Islet of Langerhans (tissue), 1 donor: ENCODE data around the gene DNAH11.
"Not testable (repeated sequence)": the region's sequence is repeated elsewhere in the genome, so short reads cannot be mapped to it uniquely, and the experiment has no call there.

Experiments used
- FAIRE-seq: peaks from one replicate; lab custom pipeline; 2011; peaks lifted over from hg19 to GRCh38; lab: Jason Lieb, UNC

Gene DNAH11

DNA sequence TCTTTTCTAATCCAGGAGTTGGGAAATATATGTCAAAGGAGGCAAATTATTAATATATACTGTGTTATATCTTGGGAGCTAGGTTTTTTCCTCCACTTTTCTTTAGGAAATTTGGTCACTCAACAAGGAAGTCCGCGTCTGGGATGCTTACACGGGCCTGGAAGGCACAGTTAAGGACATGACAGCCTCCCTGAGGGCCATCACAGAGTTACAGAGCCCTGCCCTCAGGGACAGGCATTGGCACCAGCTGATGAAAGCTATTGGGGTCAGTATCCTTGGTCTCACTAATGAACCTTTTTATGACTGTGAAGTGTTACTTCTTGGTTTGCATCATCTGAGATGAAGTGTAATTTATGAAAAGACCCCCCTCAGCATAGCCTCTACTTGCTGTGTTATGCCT lies 74.7 kb downstream of the DNAH11 start:
- no peak for FAIRE-seq

DNA sequence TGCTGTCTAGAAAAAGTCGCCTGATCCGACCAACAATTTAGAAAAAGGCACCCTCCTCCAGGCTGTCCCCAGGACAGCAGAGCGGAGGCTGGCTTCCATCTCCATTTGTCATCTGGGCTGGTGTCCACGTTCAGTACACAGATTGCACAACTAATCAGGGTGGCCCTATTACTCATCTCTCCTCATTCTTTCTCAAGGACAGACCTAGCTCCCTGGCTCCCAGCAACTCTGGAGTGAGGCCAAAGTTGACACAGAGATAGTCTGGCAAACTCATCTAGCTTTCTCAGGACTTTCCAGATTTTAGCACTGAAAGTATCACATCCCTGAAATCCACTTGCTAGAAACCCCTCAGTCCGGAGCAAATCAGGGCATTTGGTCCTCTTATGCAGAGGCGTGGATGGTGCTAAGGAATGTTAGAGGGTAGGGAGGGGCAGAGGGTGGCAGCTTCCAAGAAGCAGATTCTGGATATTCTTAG lies 75.1 kb downstream of the DNAH11 start:
- no peak for FAIRE-seq

DNA sequence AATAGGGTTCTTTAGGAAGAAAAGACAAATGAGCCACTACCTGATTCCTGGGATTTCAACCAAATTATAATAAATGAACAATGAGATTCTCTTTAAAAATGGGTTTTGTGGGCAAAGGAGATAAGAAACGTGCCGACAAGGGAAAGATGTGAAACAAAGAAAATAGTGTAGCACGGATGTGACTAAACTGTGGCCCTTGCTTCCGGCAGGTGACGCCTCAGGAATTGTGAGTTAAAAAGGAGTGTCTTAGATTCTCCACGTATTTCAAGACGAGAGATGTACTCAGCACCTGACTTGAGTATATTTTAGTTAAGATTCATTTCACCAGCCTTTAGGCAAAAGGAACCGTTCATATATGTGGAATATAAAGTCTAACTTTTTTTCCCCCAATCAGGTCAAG lies 75.9 kb downstream of the DNAH11 start:
- no peak for FAIRE-seq

DNA sequence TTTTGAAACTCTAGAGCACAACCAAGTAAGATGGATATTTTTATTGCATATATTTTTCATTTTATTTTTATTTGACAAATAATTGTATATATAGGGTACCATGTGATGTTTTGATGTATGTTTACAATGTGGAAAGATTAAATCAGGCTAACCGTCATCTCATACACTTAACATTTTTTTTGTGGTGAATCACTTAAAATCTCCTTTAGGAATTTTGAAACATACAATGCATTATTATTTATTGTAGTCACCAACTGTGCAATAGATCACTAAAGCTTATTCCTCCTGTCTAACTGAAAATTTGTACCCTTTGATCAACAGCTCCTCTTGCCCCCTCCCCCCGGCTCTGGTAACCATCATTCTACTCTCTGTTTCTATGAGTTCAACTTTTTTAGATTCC lies 77.2 kb downstream of the DNAH11 start:
- no peak for FAIRE-seq

DNA sequence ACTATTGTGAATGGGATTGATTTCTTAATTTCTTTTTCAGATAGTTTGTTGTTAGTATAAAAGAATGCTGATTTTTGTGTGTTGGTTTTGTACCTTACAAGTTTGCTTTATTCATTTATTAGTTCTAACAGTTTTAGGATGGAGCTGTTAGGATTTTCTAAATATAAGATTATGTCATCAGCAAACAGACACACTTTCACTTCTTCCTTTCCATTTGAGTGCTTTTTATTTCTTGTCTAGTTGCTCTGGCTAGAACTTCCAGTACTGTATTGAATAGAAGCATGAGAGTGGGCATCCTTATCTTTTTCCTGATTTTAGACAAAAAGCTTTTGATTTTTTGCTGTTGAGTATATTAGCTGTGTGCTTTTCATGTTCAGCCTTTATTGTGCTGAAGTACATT lies 81.5 kb downstream of the DNAH11 start:
- no peak for FAIRE-seq

DNA sequence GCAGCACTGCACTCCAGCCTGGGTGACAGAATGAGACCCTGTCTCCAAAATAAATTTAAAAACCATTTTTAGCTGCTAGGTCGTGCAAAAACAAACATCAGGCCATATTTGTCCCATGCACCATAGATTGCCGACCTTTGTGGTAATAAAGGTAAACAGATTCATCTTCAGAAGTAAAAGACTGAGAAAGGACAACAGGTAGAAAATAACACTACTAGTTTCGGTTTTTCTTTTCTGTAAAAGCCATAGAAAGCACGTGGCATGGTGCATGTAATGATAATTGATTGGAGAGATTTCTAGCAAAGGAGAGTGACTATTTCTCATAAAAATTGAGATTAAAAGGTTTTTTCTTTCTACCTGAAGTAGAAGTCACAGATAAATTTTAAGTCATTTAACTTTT lies 93.9 kb downstream of the DNAH11 start:
- FAIRE-seq = no peak

DNA sequence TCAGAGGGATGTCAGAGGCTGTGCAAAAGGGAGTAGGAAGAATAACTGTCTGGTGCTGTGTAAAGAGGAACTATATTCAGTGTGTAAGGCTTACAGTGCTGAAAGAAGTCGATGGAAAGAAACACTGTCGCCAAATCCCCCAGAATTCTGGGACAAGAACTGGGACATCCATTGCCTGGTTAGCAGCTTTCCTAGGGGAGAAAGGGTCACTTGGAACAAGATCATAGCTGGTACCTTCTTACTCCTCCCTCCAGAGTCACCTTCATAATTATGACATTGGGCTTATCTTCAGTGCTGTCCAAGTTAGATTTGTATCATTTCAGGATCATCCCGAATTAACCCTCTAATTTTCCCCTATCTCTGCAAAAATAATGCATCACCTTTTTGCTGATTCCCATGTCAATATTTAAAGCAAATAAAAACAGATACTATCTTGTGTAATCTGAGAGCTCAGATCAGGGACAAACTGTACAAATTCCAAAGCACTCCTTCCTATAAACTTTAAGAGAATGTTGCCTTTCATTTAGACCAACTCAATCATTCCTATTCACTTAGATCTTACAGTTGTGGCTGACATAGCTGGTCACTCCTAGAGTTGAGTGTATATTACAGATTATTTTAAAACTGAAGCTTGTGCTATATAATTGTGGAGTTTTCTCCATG lies 96.5 kb downstream of the DNAH11 start:
- no peak for FAIRE-seq

DNA sequence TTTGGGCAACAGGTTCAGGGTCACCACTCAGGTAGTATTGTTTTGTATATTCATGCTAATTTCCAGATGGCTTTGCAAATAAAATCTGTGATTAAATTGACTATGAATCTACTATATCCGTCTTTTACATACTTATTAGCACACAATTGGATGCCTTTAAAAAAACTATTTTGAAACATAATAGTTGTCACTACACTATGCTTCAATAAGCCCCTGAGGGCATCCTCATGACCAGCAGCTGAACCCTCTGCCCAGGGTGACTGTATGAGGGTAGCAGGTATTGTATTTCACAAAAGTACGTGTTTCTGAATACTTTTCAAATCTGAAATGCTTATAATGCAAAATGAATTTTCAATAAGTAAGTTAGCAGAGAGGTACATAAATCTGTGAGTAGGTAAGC lies 97.3 kb downstream of the DNAH11 start:
- FAIRE-seq = no peak

DNA sequence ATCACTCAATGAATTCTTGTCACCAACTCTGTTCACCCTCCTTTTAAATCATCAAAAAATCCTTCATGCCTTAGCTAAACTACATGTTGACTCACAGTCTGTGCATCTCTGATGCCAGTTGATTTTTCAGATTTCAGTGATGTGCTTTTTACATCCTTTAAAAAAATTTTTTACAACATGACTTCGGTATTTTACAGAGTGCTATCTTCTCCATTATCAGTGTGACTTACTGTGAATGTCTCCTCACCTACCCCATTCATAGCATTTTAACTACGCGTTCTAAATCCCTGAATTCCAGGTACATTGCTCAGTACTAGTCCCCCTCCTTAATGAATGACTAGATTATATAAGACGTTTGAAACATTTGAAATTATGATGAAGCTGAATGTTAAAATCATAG lies 98.7 kb downstream of the DNAH11 start:
- no peak for FAIRE-seq

DNA sequence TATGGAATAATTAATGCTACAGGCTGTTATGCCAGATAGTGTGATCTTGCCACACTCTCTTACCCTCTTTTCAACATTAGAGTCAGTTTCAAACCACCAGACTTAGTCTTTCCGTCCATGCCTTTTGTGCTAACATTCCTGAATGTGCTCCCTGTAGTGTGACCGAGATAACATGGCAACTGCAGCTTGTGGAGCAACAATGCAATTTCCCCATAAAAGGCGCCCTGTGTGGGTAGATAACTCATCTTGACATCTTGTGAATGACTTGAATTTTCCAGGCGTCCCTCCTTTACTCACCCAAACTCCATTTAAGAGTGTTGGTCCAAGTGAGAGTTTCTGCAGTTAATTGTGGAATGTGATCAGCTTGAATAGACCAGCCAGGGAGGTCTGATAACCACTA lies 99.6 kb downstream of the DNAH11 start:
- FAIRE-seq = no peak

DNA sequence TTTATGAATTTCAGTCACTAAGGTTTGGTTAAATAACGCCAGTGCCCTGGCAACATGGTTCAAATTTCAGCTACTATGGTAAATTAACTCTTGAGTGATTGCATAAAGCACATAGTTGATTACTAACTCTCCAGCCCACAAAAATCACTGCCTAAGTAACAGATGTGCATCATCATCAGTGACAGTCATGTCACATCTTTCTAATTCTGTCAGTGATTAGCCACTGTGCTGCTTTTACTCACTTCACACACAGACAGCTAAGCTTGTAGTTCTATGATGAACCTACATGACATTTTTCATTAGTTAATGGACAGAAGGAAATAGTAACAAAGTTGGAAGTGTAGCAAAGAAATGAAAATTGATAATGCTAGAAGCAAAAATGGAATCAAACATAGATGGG lies 108.9 kb downstream of the DNAH11 start:
- no peak for FAIRE-seq

DNA sequence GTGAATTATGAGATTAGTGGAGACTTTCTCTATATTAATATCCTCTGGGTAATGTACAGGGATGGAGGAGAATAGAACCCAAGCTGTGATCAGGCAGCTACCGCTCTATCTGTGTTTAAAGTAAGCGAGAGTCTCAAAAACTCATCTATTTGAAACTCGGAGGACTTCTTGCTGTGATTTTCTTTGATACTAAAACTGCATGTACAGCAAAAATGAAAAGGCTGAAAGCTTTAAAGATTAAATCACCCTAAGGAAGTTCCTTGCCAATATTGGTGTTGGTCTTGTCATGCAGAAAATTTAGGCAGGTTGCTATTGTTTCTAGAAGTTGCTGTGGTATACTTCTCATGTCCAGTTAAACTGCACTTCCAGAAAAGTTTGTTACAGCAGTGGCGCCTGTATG lies 110.8 kb downstream of the DNAH11 start:
- no peak for FAIRE-seq

DNA sequence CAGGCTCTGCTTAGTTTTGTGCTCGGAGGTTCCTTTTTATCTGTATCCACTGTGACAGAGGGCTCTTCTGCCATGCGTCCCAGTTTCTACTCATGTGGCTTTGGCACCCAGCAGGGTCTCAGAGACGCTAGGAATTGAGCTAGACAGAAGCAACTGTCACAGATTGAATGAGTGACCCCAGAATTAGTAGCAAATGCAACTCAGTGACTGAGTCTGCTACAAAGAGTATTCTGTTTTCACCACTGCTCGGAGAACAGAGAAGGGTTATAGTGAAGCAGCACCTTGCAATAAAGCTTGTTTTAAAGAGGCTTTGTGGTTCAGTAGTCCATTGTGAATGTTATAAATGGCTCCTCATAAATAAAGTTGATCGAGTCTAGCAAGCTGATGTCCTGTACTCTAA lies 113.2 kb downstream of the DNAH11 start:
- no peak for FAIRE-seq

DNA sequence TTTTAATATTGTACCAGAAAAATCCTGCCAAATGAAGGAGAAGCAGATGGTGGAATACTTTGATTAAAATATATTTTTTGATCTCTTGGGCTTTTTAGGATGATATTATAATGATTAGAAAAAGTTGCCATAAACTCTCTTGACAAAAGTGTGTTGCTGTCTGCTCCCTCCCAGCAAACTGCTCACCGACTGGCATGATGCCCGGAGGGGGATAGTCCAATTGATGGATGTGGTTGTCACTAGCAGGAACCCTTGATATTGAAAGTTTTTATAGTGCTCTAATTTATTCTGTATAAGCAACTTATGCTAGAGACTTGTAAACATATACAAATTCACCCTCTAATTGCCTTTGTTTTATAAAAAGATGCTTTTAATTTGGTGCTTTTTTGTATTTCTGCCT lies 114.0 kb downstream of the DNAH11 start:
- FAIRE-seq = no peak

DNA sequence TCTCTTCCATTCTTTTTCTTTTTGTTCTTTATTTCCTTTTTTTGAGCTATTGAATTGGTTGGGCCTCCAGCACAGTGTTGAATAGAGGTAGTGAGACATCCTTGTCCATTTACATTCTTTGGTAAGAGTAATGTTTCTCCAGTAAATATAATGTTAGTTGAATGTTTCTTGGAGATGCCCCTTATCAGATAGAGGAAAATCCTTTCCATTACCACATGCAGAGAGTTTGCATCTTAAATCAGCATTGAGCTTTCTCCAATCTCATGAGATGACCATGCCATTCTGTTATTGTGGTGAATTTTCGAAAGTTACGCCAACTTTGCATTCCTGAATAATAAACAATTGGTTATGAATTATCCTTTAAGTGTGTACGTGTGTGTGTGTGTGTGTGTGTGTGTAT lies 127.7 kb downstream of the DNAH11 start:
- FAIRE-seq = no peak

DNA sequence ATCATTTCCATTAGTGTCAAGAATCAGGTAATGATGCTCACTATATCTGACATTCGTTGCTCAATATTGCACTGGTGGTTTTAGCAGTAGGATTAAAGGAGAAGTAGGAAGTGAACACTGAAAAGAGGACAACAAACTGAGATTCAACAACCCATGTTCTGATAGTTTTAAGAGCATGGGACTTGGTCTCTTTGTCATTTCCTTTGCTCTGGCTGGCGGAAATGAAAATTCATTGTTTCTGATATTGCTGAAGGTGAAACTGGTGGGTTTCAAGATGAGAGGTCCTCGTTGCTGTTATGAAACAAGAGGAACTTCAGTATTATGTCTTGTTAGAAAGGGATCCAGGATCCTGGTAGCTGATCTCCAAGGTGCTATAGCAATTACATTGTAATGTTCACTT lies 129.0 kb downstream of the DNAH11 start:
- no peak for FAIRE-seq

DNA sequence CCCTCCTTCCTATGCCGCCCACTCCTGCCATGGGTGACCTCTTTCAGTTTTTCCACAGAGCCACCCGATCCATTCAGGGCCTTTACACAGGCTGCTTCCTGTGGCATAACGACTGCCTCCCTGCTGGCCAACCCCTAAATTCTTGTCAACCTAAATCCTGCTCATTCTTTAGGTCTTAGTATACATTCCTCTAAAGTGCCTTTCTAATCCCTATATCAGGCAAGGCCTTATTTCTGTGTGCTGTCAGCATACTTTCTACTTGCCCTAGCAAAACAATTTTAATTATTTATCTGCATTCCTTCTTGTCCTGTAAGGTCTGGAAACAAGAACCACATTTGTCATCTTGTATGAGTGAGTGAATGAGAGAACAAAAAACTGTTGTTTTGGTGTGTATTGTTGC lies 132.4 kb downstream of the DNAH11 start:
- no peak for FAIRE-seq

DNA sequence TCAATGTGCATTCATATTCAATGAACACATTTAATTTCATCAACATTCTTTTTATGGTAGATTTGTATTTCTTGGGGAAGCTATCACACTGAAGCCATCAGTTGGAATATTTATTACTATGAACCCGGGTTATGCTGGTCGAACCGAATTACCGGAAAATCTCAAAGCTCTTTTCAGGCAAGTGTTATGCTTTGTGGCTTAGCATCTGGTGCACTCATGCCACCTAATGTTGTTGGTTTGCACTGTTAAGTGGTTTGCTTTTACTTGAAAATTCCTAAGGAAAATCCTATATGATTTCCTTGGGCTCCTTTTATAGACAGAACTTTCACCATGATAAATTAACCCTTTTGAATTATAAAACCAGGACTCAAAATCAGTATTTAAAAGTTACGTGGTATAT lies 147.9 kb downstream of the DNAH11 start:
- no peak for FAIRE-seq

DNA sequence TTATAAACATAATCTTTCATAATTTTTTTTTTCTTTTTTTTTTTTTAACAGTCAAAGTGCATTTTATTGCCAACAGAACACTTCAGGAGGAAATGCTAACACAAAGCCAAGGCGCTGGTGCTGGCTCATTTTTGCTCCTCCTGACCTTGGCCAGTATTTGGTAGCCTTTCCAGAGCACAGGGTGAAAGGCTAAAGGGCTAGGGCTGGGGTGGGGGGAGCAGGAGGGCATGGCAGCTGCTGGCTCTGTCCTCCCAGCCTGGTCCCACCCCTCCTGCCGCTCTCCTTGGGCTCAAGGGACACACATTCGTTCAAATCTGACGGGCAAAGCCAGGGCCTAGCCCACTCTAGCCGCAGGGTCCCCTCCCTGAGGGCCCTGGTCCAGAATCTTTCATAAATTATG lies 148.3 kb downstream of the DNAH11 start:
- FAIRE-seq = not testable (repeated sequence)

DNA sequence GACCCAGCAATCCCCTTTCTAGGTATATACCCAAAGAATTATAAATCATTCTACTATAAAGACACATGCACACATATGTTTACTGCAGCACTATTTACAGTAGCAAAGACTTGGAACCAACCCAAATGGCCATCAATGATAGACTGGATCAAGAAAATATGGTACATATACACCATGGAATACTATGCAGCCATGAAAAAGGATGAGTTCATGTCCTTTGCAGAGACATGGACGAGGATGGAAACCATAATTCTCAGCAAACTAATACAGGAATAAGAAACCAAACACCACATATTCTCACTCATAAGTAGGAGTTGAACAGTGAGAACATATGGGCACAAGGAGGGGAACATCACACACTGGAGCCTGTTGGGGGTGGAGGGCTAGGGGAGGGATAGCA lies 157.7 kb downstream of the DNAH11 start:
- not testable (repeated sequence) for FAIRE-seq

DNA sequence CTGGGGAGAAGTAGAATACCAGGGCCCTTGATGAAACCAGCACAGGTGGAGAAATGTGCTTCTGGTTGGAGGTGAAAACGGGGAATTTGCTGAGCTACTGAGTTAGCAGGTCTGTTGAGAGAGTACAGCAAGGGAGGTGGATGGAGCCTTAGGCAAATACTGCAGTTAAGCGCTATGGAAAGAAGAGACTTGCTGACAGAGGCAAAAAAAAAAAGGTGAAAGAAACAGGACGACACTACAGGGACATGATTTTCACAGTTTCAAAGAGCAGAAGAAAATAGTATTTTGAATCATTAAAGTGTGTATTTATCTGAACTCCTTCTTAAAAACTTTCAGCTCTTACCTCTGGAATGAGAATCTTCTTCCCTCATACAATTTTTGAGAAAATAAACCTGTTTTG lies 159.5 kb downstream of the DNAH11 start:
- FAIRE-seq = no peak

DNA sequence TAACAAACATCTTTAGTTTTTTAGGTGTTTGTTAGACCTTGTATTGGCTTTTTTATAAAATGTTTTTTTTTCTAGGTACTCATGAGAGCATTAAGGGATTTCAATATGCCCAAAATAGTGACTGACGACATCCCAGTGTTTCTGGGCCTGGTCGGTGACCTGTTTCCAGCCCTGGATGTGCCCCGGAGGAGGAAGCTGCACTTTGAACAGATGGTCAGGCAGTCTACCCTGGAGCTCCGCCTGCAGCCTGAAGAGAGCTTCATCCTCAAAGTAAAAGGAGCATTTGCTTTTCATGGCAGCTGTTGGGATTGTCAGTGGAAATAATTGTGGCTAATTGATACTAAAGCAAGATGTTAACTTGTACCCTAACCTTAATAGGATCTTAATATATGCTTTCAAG lies 161.5 kb downstream of the DNAH11 start:
- FAIRE-seq = no peak

DNA sequence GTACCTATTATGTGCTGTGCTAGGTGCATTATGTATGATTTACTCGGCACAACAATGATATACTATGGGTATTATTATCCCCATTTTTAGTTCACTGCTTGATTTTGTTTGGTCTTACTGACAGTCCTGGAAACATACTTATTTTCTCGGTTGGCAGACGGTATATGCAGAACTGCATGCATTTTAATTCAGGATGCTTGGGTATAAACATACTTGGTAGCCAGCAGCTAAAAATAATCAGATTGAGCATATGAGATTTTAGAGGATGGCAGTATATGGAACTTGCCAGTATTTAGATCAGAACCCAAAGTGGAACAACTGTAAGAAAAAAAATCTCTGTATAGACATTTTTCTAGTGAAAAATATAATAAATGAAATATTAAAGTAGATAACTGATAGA lies 163.3 kb downstream of the DNAH11 start:
- FAIRE-seq = no peak

DNA sequence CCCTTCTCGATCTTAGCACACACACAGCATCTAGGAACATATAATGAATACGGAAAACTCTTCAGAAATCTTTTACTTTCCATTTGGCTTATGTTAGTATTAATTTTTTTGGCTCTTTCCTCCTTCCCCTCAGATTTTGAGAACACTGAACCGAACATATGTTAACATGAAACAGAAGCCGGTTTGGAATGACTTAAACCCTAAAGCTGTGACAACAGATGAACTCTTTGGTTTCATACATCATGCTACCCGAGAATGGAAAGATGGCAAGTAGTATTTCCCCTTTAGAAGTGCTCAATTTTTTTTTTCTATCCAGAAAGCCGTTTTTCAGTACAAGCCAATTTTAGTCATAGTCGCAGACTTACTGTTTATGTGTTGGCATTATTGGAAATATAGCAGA lies 164.7 kb downstream of the DNAH11 start:
- FAIRE-seq = no peak

DNA sequence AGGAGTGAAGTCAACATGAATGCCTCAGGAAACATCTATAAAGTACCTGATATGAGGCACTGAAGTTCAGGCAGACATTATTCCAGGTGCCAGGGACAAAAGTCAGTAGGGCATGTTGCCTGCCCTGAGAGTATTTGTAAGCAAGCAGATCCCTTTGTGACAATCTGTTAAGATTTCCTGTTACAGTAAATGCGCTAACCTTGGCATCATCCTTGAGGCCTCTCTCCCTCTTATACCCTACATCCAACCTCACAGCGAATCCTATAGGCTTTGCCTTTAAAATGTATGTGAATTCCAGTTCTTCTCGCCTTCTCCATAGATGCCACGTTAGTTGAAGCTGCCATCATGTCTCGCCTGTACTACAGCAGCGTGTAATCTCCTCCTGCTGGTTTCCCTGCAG lies 165.3 kb downstream of the DNAH11 start:
- FAIRE-seq = no peak
